Lung (tissue), 12 donors: ENCODE data around the gene YIPF2. TPM values are rescaled to one million over a fixed set of nuclear protein-coding genes. Genes with fewer than 3 reads are reported as not detected.

Experiments
- ATAC-seq: fragments of 200-7000 bp; cut with Tn5 transposase; one replicate; pipeline ENCODE4 v1.9.1; 2020; ENCODE audit warnings: moderate number of reproducible peaks; ENCODE audit not compliant: insufficient read depth, low FRiP score
- DNase-seq, 3 donors: peaks; one replicate each; pipeline ENCODE4 v3.0.0-alpha.2; 2013 to 2017
- H3K27ac ChIP-seq, 2 donors: one replicate each; pipeline ENCODE4 v1.5.1; 2013; ENCODE audit warnings: mild to moderate bottlenecking in 2 of 2, moderate library complexity in 2 of 2, control low read depth in 1 of 2, inconsistent platforms in 1 of 2, low read depth in 1 of 2, low read length in 1 of 2
- H3K27me3 ChIP-seq, 3 donors: one replicate each; pipeline ENCODE4 v1.5.1; 2013; ENCODE audit warnings: low read length in 2 of 3; ENCODE audit not compliant: control insufficient read depth in 3 of 3, insufficient read depth in 3 of 3
- H3K36me3 ChIP-seq, 4 donors: one replicate each; pipeline ENCODE4 v1.5.1; 2013; ENCODE audit warnings: low read length in 4 of 4, mild to moderate bottlenecking in 1 of 4, moderate library complexity in 1 of 4; ENCODE audit not compliant: control insufficient read depth in 4 of 4, insufficient read depth in 4 of 4
- H3K4me1 ChIP-seq, 5 donors: one replicate each; pipeline ENCODE4 v1.5.1; 2013; ENCODE audit warnings: low read length in 5 of 5, mild to moderate bottlenecking in 2 of 5, moderate library complexity in 1 of 5; ENCODE audit not compliant: control insufficient read depth in 5 of 5, insufficient read depth in 5 of 5
- H3K4me3 ChIP-seq: one replicate; pipeline ENCODE4 v1.5.1; 2013; ENCODE audit warnings: mild to moderate bottlenecking, control low read depth, moderate library complexity
- H3K9ac ChIP-seq, 2 donors: one replicate each; pipeline ENCODE4 v1.5.1; 2013; ENCODE audit warnings: low read length in 2 of 2, control low read depth in 1 of 2; ENCODE audit not compliant: insufficient read depth in 1 of 2
- H3K9me3 ChIP-seq, 4 donors: one replicate each; pipeline ENCODE4 v1.5.1; 2013; ENCODE audit warnings: low read length in 3 of 4, mild to moderate bottlenecking in 1 of 4, moderate library complexity in 1 of 4; ENCODE audit not compliant: control insufficient read depth in 4 of 4, insufficient read depth in 3 of 4
- WGBS, 2 donors: extraction: QIAGEN DNeasy Blood & Tissue Kit; methylation state at CpG; one replicate each; pipeline ENCODE4 v1.1.7; 2013; 5-methylcytosine and 5-hydroxymethylcytosine counted together
- polyA plus RNA-seq, 2 donors: library from polyadenylated mRNA; stranded (reverse); fragments of 200-250 nt; gene quantifications; one replicate each; pipeline ENCODE4 v1.2.1, GENCODE V29; 2013
- total RNA-seq, 2 donors: library from RNA; depleted of rRNA in 1 of 2; stranded (reverse); fragments of >200 nt in 1 of 2; gene quantifications; one replicate each; pipeline ENCODE4 v1.2.1, GENCODE V29; 2014 to 2021
- TF ChIP-seq, protein P1 (sequence below): IDR thresholded peaks from 2 replicates; pipeline ENCODE4 v1.5.1; 2012; ENCODE audit warnings: mild to moderate bottlenecking; ENCODE audit errors: control extremely low read depth, extremely low read depth
- donor health status: control.
- donor health status: control.
- donor health status: Bipolar disorder and iron deficiency.
- donor health status: healthy.
- donor health status: DM: yes; HTN: yes; CAD: no.

The YIPF2 gene
- total and polyA plus RNA-seq, 4 donors, result 54.7 to 77.8 (median 67.4) TPM

GRCh38 chr19:10927730-10928562, 493 bp downstream of the YIPF2 start:
- TF ChIP-seq, protein P1, sequence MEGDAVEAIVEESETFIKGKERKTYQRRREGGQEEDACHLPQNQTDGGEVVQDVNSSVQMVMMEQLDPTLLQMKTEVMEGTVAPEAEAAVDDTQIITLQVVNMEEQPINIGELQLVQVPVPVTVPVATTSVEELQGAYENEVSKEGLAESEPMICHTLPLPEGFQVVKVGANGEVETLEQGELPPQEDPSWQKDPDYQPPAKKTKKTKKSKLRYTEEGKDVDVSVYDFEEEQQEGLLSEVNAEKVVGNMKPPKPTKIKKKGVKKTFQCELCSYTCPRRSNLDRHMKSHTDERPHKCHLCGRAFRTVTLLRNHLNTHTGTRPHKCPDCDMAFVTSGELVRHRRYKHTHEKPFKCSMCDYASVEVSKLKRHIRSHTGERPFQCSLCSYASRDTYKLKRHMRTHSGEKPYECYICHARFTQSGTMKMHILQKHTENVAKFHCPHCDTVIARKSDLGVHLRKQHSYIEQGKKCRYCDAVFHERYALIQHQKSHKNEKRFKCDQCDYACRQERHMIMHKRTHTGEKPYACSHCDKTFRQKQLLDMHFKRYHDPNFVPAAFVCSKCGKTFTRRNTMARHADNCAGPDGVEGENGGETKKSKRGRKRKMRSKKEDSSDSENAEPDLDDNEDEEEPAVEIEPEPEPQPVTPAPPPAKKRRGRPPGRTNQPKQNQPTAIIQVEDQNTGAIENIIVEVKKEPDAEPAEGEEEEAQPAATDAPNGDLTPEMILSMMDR, result no peak
- no peak for ATAC-seq

DNA sequence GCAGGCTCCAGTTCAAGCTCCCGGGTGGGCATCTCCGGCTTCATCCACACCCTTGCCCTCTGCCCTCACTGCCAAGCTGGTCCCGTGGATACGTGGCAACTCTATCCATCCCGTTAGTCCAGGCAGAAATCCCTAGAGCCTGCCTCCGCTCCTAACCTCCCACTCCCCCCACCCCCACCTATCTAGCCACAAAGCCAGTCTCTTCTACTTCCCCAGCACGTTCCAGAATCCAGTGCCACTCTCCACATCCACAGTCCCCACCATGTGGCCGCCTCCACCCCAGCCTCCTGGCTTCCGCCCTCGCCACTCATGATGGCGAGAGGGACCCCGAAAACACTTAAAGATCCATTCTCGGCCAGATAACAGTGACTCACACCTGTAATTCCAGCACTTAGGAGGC, 3.8 kb downstream of the YIPF2 start:
- Histone ChIP-seq H3K4me3 (no peak overlapping the region), H3K9ac (no peak overlapping the region), H3K27ac (no peak overlapping the region), H3K4me1 (peaks cover 2 to 11% (median 8%) of the 10 kb centered on the region in 5 donors), H3K36me3 (peaks cover 2 to 50% (median 15%) of the 10 kb centered on the region in 4 donors), H3K9me3 (no peaks in the 10 kb centered on the region), H3K27me3 (no peaks in the 10 kb centered on the region)
- DNase-seq, result no peak
- WGBS, 2 donors, result 88 to 93% methylated on average over 13 of the region's 13 CpGs
- ATAC-seq, result no peak
- TF ChIP-seq, protein P1, result no peak

More at GRCh38 chr19:10927730-10928562, 493 bp downstream of the YIPF2 start:
- no peaks in the 10 kb centered on the region for H3K9me3 ChIP-seq
- WGBS, 2 donors, result 8 to 12% methylated on average over 33 to 47 of the region's 47 CpGs
- peak overlapping the region; percentile 100 for H3K4me3 ChIP-seq
- H3K36me3 ChIP-seq, result peaks cover 0 to 23% (median 14%) of the 10 kb centered on the region in 4 donors
- peak overlapping the region; percentile 17 to 88 for H3K27ac ChIP-seq
- no peak for DNase-seq
- H3K27me3 ChIP-seq, result no peaks in the 10 kb centered on the region
- H3K9ac ChIP-seq, result peak overlapping the region; percentile 28 to 65
- peaks cover 4 to 18% (median 11%) of the 10 kb centered on the region in 5 donors for H3K4me1 ChIP-seq

GRCh38 chr19:10923260-10924112, 5.0 kb downstream of the YIPF2 start:
- Histone ChIP-seq H3K4me1 (peaks cover 0 to 7% (median 5%) of the 10 kb centered on the region in 5 donors), H3K9ac (no peak overlapping the region), H3K36me3 (peaks cover 2 to 53% (median 22%) of the 10 kb centered on the region in 4 donors), H3K4me3 (no peak overlapping the region), H3K27ac (no peak overlapping the region), H3K27me3 (no peaks in the 10 kb centered on the region), H3K9me3 (no peaks in the 10 kb centered on the region)
- TF ChIP-seq, protein P1, result no peak
- DNase-seq (no peak), ATAC-seq (no peak)
- WGBS, 2 donors, result 94% methylated on average over 29 of the region's 29 CpGs
